ENCODE results near the gene GPR150.

GRCh38 chr5:95591490-95591901, 28.4 kb upstream of the GPR150 start:
- TF ChIP-seq, protein P1, sequence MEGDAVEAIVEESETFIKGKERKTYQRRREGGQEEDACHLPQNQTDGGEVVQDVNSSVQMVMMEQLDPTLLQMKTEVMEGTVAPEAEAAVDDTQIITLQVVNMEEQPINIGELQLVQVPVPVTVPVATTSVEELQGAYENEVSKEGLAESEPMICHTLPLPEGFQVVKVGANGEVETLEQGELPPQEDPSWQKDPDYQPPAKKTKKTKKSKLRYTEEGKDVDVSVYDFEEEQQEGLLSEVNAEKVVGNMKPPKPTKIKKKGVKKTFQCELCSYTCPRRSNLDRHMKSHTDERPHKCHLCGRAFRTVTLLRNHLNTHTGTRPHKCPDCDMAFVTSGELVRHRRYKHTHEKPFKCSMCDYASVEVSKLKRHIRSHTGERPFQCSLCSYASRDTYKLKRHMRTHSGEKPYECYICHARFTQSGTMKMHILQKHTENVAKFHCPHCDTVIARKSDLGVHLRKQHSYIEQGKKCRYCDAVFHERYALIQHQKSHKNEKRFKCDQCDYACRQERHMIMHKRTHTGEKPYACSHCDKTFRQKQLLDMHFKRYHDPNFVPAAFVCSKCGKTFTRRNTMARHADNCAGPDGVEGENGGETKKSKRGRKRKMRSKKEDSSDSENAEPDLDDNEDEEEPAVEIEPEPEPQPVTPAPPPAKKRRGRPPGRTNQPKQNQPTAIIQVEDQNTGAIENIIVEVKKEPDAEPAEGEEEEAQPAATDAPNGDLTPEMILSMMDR (IDR thresholded peaks at IDR 0.05), result no peak
- no peak for TF ChIP-seq POLR2A (IDR thresholded peaks at IDR 0.05)

All from adrenal gland (tissue), 5 donors.